ENCODE measurements around the gene BEND6. TPM values are rescaled to one million over a fixed set of nuclear protein-coding genes. Genes with fewer than 3 reads are reported as not detected.
A peak's percentile ranks its signal among the peaks of the same experiment; 100 is the strongest.

The BEND6 gene
- total RNA-seq, 1 donor from 2014 or later: 2.3 TPM

- no peak overlapping the region for H3K27ac Mint-ChIP-seq (ENCODE audit: unreplicated experiment)
Measured at GRCh38 chr6:57048577-57048976, 93.7 kb downstream of the BEND6 start.

GRCh38 chr6:57063847-57064246 is 108.9 kb downstream of the BEND6 start:
- Mint-ChIP-seq H3K4me1 (no peaks in the 10 kb centered on the region), H3K27ac (ENCODE audit: unreplicated experiment) (no peak overlapping the region), H3K9me3 (no peaks in the 10 kb centered on the region), H3K4me3 (no peak overlapping the region), H3K36me3 (ENCODE audit: low read depth) (peaks cover 12% of the 10 kb centered on the region), H3K27me3 (ENCODE audit: low read depth) (no peaks in the 10 kb centered on the region)
- no peak for TF ChIP-seq CTCF (conservative IDR thresholded peaks at IDR 0.05)
- no peak for DNase-seq (ENCODE audit: low read depth, low spot score)

More at GRCh38 chr6:57048577-57048976, 93.7 kb downstream of the BEND6 start:
- H3K4me3 Mint-ChIP-seq: peak overlapping the region; percentile 88
- TF ChIP-seq CTCF (conservative IDR thresholded peaks at IDR 0.05): no peak
- H3K9me3 Mint-ChIP-seq: peaks cover 4% of the 10 kb centered on the region
- no peak for DNase-seq (ENCODE audit: low read depth, low spot score)
- peaks cover 10% of the 10 kb centered on the region for H3K36me3 Mint-ChIP-seq (ENCODE audit: low read depth)
- peaks cover 11% of the 10 kb centered on the region for H3K27me3 Mint-ChIP-seq (ENCODE audit: low read depth)
- peaks cover 34% of the 10 kb centered on the region for H3K4me1 Mint-ChIP-seq

- Mint-ChIP-seq H3K4me3 (no peak overlapping the region), H3K36me3 (ENCODE audit: low read depth) (peaks cover 16% of the 10 kb centered on the region), H3K27ac (ENCODE audit: unreplicated experiment) (peak overlapping the region; percentile 43), H3K27me3 (ENCODE audit: low read depth) (no peaks in the 10 kb centered on the region), H3K9me3 (no peaks in the 10 kb centered on the region), H3K4me1 (peaks cover 4% of the 10 kb centered on the region)
- no peak for TF ChIP-seq CTCF (conservative IDR thresholded peaks at IDR 0.05)
- no peak for DNase-seq (ENCODE audit: low read depth, low spot score)
Measured at GRCh38 chr6:57064809-57065208, 109.9 kb downstream of the BEND6 start.

- no peaks in the 10 kb centered on the region for H3K9me3 Mint-ChIP-seq
- no peak for DNase-seq (ENCODE audit: low read depth, low spot score)
- H3K36me3 Mint-ChIP-seq (ENCODE audit: low read depth): peaks cover 11% of the 10 kb centered on the region
- no peaks in the 10 kb centered on the region for H3K27me3 Mint-ChIP-seq (ENCODE audit: low read depth)
- no peak for TF ChIP-seq CTCF (conservative IDR thresholded peaks at IDR 0.05)
- H3K27ac Mint-ChIP-seq (ENCODE audit: unreplicated experiment): no peak overlapping the region
- H3K4me1 Mint-ChIP-seq: peaks cover 4% of the 10 kb centered on the region
- H3K4me3 Mint-ChIP-seq: no peak overlapping the region
Measured at GRCh38 chr6:57068061-57068460, 113.2 kb downstream of the BEND6 start.

GRCh38 chr6:57069228-57069627 is 114.3 kb downstream of the BEND6 start:
- peaks cover 4% of the 10 kb centered on the region for H3K4me1 Mint-ChIP-seq
- H3K27me3 Mint-ChIP-seq (ENCODE audit: low read depth): no peaks in the 10 kb centered on the region
- no peak for TF ChIP-seq CTCF (conservative IDR thresholded peaks at IDR 0.05)
- no peak overlapping the region for H3K27ac Mint-ChIP-seq (ENCODE audit: unreplicated experiment)
- H3K36me3 Mint-ChIP-seq (ENCODE audit: low read depth): peaks cover 15% of the 10 kb centered on the region
- no peak overlapping the region for H3K4me3 Mint-ChIP-seq
- no peak for DNase-seq (ENCODE audit: low read depth, low spot score)
- H3K9me3 Mint-ChIP-seq: no peaks in the 10 kb centered on the region

GRCh38 chr6:57069920-57070331 is 115.0 kb downstream of the BEND6 start:
- Mint-ChIP-seq H3K27ac (ENCODE audit: unreplicated experiment) (no peak overlapping the region), H3K4me1 (peaks cover 4% of the 10 kb centered on the region), H3K9me3 (no peaks in the 10 kb centered on the region), H3K36me3 (ENCODE audit: low read depth) (peaks cover 16% of the 10 kb centered on the region), H3K4me3 (no peak overlapping the region), H3K27me3 (ENCODE audit: low read depth) (no peaks in the 10 kb centered on the region)
- no peak for DNase-seq (ENCODE audit: low read depth, low spot score)
- no peak for TF ChIP-seq CTCF (conservative IDR thresholded peaks at IDR 0.05)
